IMR-90 (cell line): ENCODE measurements around the gene CCR8. TPM values are rescaled to one million over a fixed set of nuclear protein-coding genes. Genes with fewer than 3 reads are reported as not detected.

Experiments used
- ATAC-seq: fragments of 200-7000 bp; cut with Tn5 transposase; 2 replicates; pipeline ENCODE4 v1.9.1; 2020; ENCODE audit warnings: low read depth, mild to moderate bottlenecking, moderate library complexity
- Bru-seq: library from RNA; stranded (reverse); fragments of 400-500 nt; gene quantifications from one replicate; lab custom pipeline; 2021; lab: Mats Ljungman, UMichigan
- BruChase-seq, 2 experiments: library from RNA; stranded (reverse); fragments of 400-500 nt; gene quantifications; one replicate each; lab custom pipeline; 2021; lab: Mats Ljungman, UMichigan
- BruUV-seq: library from RNA; stranded (reverse); fragments of 400-500 nt; replicated peaks from 2 replicates; lab custom pipeline; 2021; lab: Mats Ljungman, UMichigan
- CTCF ChIA-PET: fragments of 300-600 bp; formaldehyde crosslinking; extraction: SDS; loops from one replicate; lab custom pipeline; 2021; ENCODE audit warnings: antibody characterized with exemption; lab: Yijun Ruan, JAX
- POLR2A ChIA-PET: fragments of 300-600 bp; sonication (Branson Sonifier 250); formaldehyde crosslinking; loops from one replicate; lab custom pipeline; 2022; ENCODE audit warnings: antibody characterized with exemption; ENCODE audit not compliant: unreplicated experiment; lab: Charles Lee
- DNase-seq: peaks from one replicate; pipeline ENCODE4 v3.0.0; 2013
- H2AFZ ChIP-seq: replicated peaks from 2 replicates; pipeline ENCODE3; 2013; ENCODE audit warnings: low read length, mild to moderate bottlenecking; ENCODE audit not compliant: poor library complexity
- H2AK5ac ChIP-seq: 2 replicates; pipeline ENCODE4 v1.6.1; 2013; ENCODE audit warnings: low read depth, low read length, inconsistent platforms
- H2AK9ac ChIP-seq: replicated peaks from 2 replicates; pipeline ENCODE3; 2013; ENCODE audit warnings: mild to moderate bottlenecking, low read depth, low read length, moderate library complexity; ENCODE audit not compliant: poor library complexity
- H2BK120ac ChIP-seq: 2 replicates; pipeline ENCODE4 v1.6.1; 2013; ENCODE audit warnings: low read depth, low read length, inconsistent platforms
- H2BK15ac ChIP-seq: 3 replicates; pipeline ENCODE4 v1.6.1; 2013; ENCODE audit warnings: low read depth, low read length, inconsistent platforms
- H2BK20ac ChIP-seq: 2 replicates; pipeline ENCODE4 v1.6.1; 2013; ENCODE audit warnings: low read depth, mild to moderate bottlenecking, inconsistent platforms, low read length, moderate library complexity
- H2BK5ac ChIP-seq: 2 replicates; pipeline ENCODE4 v1.6.1; 2013; ENCODE audit warnings: mild to moderate bottlenecking, low read depth, low read length, inconsistent platforms; ENCODE audit not compliant: poor library complexity, severe bottlenecking
- H3K14ac ChIP-seq: replicated peaks from 2 replicates; pipeline ENCODE4 v1.6.1; 2013; ENCODE audit warnings: low read depth, low read length, inconsistent platforms
- H3K18ac ChIP-seq: 2 replicates; pipeline ENCODE4 v1.6.1; 2013; ENCODE audit warnings: low read depth, low read length, control low read depth
- H3K23ac ChIP-seq: 2 replicates; pipeline ENCODE4 v1.6.1; 2013; ENCODE audit warnings: low read depth, low read length, inconsistent platforms
- H3K27ac ChIP-seq: 2 replicates; pipeline ENCODE4 v1.5.1; 2013; ENCODE audit warnings: mild to moderate bottlenecking, control low read depth, low read length; ENCODE audit not compliant: insufficient read depth
- H3K27me3 ChIP-seq: 2 replicates; pipeline ENCODE4 v1.6.1; 2013; ENCODE audit warnings: low read length; ENCODE audit not compliant: control insufficient read depth, insufficient read depth
- H3K36me3 ChIP-seq: 2 replicates; pipeline ENCODE4 v1.6.1; 2013; ENCODE audit warnings: low read length, mixed read lengths; ENCODE audit not compliant: control insufficient read depth, insufficient read depth
- H3K4ac ChIP-seq: 2 replicates; pipeline ENCODE4 v1.6.1; 2013; ENCODE audit warnings: low read depth, low read length, inconsistent platforms
- H3K4me1 ChIP-seq: 2 replicates; pipeline ENCODE4 v1.6.1; 2013; ENCODE audit warnings: low read length, mixed read lengths; ENCODE audit not compliant: control insufficient read depth, insufficient read depth
- H3K4me2 ChIP-seq: 2 replicates; pipeline ENCODE4 v1.6.1; 2013; ENCODE audit warnings: low read depth, mild to moderate bottlenecking, control low read depth, low read length, moderate library complexity
- H3K4me3 ChIP-seq: 2 replicates; pipeline ENCODE4 v1.5.1; 2013; ENCODE audit warnings: low read depth, mild to moderate bottlenecking, control low read depth, low read length, moderate library complexity; ENCODE audit not compliant: insufficient read depth
- H3K56ac ChIP-seq: 2 replicates; pipeline ENCODE4 v1.6.1; 2013; ENCODE audit warnings: low read length, inconsistent platforms; ENCODE audit not compliant: insufficient read depth; ENCODE audit errors: extremely low read depth
- H3K79me1 ChIP-seq, 2 experiments: 2 replicates each; pipeline ENCODE4 v1.6.1; 2013; ENCODE audit warnings: low read length in 2 of 2, inconsistent platforms in 1 of 2, low read depth in 1 of 2
- H3K9ac ChIP-seq: 2 replicates; pipeline ENCODE4 v1.6.1; 2013; ENCODE audit warnings: low read depth, low read length, control low read depth
- H3K9me1 ChIP-seq: 2 replicates; pipeline ENCODE4 v1.6.1; 2013; ENCODE audit warnings: low read length, inconsistent platforms; ENCODE audit not compliant: insufficient read depth
- H3K9me3 ChIP-seq: 2 replicates; pipeline ENCODE4 v1.6.1; 2013; ENCODE audit warnings: low read length; ENCODE audit not compliant: control insufficient read depth, insufficient read depth
- H4K20me1 ChIP-seq: 2 replicates; pipeline ENCODE4 v1.6.1; 2013; ENCODE audit warnings: low read length, inconsistent platforms; ENCODE audit not compliant: insufficient read depth
- H4K5ac ChIP-seq: 2 replicates; pipeline ENCODE4 v1.6.1; 2013; ENCODE audit warnings: mild to moderate bottlenecking, low read depth, low read length, control low read depth
- H4K8ac ChIP-seq, 2 experiments: 2 replicates each; pipeline ENCODE4 v1.6.1; 2013; ENCODE audit warnings: low read depth in 2 of 2, low read length in 2 of 2, control low read depth in 1 of 2, inconsistent platforms in 1 of 2
- H4K91ac ChIP-seq: 2 replicates; pipeline ENCODE4 v1.6.1; 2013; ENCODE audit warnings: low read depth, low read length, inconsistent platforms; ENCODE audit not compliant: insufficient read depth
- BHLHE40 ChIP-seq: fragments of 150-350 bp; IDR thresholded peaks from 2 replicates; pipeline ENCODE4 v1.6.1; 2016; ENCODE audit warnings: mild to moderate bottlenecking, low read depth, low read length
- CEBPB ChIP-seq: IDR thresholded peaks from 2 replicates; pipeline ENCODE4 v1.6.1; 2012; ENCODE audit warnings: low read depth, low read length, improper control_type of control experiment
- CHD1 ChIP-seq: IDR thresholded peaks from 2 replicates; pipeline ENCODE4 v1.6.1; 2012; ENCODE audit warnings: low read depth, low read length, improper control_type of control experiment
- FOS ChIP-seq: fragments of 150-350 bp; IDR thresholded peaks from 2 replicates; pipeline ENCODE4 v1.6.1; 2016; ENCODE audit warnings: low read depth, low read length
- MAFK ChIP-seq: IDR thresholded peaks from 2 replicates; pipeline ENCODE4 v1.6.1; 2012; ENCODE audit warnings: low read depth, low read length, improper control_type of control experiment
- MAZ ChIP-seq: IDR thresholded peaks from 2 replicates; pipeline ENCODE4 v1.6.1; 2012; ENCODE audit warnings: low read depth, mild to moderate bottlenecking, low read length, improper control_type of control experiment, moderate library complexity, borderline replicate concordance
- MXI1 ChIP-seq: IDR thresholded peaks from 2 replicates; pipeline ENCODE4 v1.6.1; 2012; ENCODE audit warnings: low read depth, mild to moderate bottlenecking, low read length, moderate library complexity, borderline replicate concordance
- NFE2L2 ChIP-seq: fragments of 150-350 bp; IDR thresholded peaks from 2 replicates; pipeline ENCODE4 v1.6.1; 2016; ENCODE audit warnings: low read depth, mild to moderate bottlenecking, low read length
- POLR2A ChIP-seq: IDR thresholded peaks from 2 replicates; pipeline ENCODE4 v1.6.1; 2012; ENCODE audit warnings: mild to moderate bottlenecking, low read depth, low read length
- RAD21 ChIP-seq: IDR thresholded peaks from 2 replicates; pipeline ENCODE4 v1.6.1; 2012; ENCODE audit warnings: low read length, improper control_type of control experiment
- RCOR1 ChIP-seq: IDR thresholded peaks from 2 replicates; pipeline ENCODE4 v1.6.1; 2012; ENCODE audit warnings: mild to moderate bottlenecking, low read length, improper control_type of control experiment; ENCODE audit not compliant: insufficient replicate concordance
- RFX5 ChIP-seq: IDR thresholded peaks from 2 replicates; pipeline ENCODE4 v1.8.0; 2012; ENCODE audit warnings: low read depth, mild to moderate bottlenecking, low read length, moderate library complexity
- SMC3 ChIP-seq: fragments of 150-350 bp; IDR thresholded peaks from 2 replicates; pipeline ENCODE4 v1.6.1; 2016; ENCODE audit warnings: low read depth, mild to moderate bottlenecking, antibody characterized with exemption, low read length, moderate library complexity
- WGBS, 2 experiments: methylation state at CpG; one replicate each; pipeline versions ENCODE4 v1.1.5 to v1.1.7; 2013; ENCODE audit warnings: missing lambda C conversion rate in 2 of 2; ENCODE audit not compliant: insufficient read length in 1 of 2; ENCODE audit errors: extremely low coverage in 2 of 2; 5-methylcytosine and 5-hydroxymethylcytosine counted together
- dilution Hi-C: fragments of 300-500 bp; cut with HindIII; formaldehyde crosslinking; loops from one replicate; pipeline ENCODE4 v1.14.3; 2018; ENCODE audit warnings: low sequenced_read_pairs; ENCODE audit not compliant: unreplicated experiment
- in situ Hi-C: fragments of 300-500 bp; cut with MboI; formaldehyde crosslinking; loops from 3 replicates; pipeline ENCODE4 v1.14.3; 2019; ENCODE audit warnings: low sequenced_read_pairs, inconsistent platforms, mixed read lengths
- intact Hi-C: fragments of 100-400 bp; cut with micrococcal nuclease; formaldehyde crosslinking; loops from 2 replicates; pipeline ENCODE4 v1.10.0; 2022
- long read RNA-seq: library from polyadenylated mRNA; unstranded; transcript quantifications from one replicate; pipeline ENCODE4 v2.0.0, GENCODE V29; 2021; ENCODE audit not compliant: unreplicated experiment
- polyA plus RNA-seq, 3 experiments: library from polyadenylated mRNA; depleted of rRNA; stranded (reverse); fragments of >200 nt; gene quantifications; 2 replicates each; pipeline ENCODE4 v1.2.3, GENCODE V29; 2012; ENCODE audit warnings: low replicate concordance in 1 of 3
- total RNA-seq: library from RNA; depleted of rRNA; stranded (reverse); fragments of >200 nt; gene quantifications from 2 replicates; pipeline ENCODE4 v1.2.3, GENCODE V29; 2012; rRNA removed
- TF ChIP-seq, protein P1 (sequence below): fragments of 150-350 bp; IDR thresholded peaks from 2 replicates; pipeline ENCODE4 v1.6.1; 2017; ENCODE audit warnings: mild to moderate bottlenecking, antibody characterized with exemption, low read length, low read depth
- TF ChIP-seq, protein P2 (sequence below): conservative IDR thresholded peaks from 2 replicates; pipeline ENCODE4 v1.5.1; 2012; ENCODE audit warnings: mild to moderate bottlenecking, low read depth, low read length, improper control_type of control experiment

CCR8 gene, protein sequence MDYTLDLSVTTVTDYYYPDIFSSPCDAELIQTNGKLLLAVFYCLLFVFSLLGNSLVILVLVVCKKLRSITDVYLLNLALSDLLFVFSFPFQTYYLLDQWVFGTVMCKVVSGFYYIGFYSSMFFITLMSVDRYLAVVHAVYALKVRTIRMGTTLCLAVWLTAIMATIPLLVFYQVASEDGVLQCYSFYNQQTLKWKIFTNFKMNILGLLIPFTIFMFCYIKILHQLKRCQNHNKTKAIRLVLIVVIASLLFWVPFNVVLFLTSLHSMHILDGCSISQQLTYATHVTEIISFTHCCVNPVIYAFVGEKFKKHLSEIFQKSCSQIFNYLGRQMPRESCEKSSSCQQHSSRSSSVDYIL
- total RNA-seq (not detected in 2 replicates), polyA plus RNA-seq (2012; rRNA removed) (not detected in 2 replicates), Bru-seq, nascent RNA (not detected), BruChase-seq, experiment 1, labeled RNA remaining after a 6-hour chase (not detected), BruChase-seq, experiment 2, labeled RNA remaining after a 2-hour chase (not detected)
- polyA plus RNA-seq (2012; cell fraction: cytosol; rRNA removed): not detected in 2 replicates
- not detected in 2 replicates for polyA plus RNA-seq (2012; cell fraction: nucleus; rRNA removed; ENCODE audit: low replicate concordance)
- long read RNA-seq: 0 reads

DNA sequence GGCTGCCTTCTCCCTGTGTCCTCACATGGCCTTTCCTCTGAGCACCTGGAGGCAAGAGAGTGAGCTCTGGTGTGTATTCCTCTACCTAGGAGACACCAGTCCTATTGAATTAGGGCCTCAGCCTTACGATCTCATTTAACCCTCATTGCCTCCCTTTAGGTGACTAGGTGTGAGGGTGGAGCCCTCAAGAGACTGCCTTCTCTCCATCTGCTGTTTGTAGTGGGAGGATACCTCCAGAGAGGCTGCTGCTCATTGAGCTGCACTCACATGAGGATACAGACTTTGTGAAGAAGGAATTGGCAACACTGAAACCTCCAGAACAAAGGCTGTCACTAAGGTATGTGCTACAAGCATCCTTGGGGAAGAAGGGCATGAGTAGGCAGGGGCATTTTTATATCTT, at the start of gene CCR8:
Gene CCR8 (plus strand): TSS at position 217 of the 400 bp plus-strand sequence. CDS start 2,623 bp downstream, outside the sequence.
- H4K5ac ChIP-seq: no peak within 1 kb of the TSS
- TF ChIP-seq FOS: no peak
- TF ChIP-seq, protein P1, sequence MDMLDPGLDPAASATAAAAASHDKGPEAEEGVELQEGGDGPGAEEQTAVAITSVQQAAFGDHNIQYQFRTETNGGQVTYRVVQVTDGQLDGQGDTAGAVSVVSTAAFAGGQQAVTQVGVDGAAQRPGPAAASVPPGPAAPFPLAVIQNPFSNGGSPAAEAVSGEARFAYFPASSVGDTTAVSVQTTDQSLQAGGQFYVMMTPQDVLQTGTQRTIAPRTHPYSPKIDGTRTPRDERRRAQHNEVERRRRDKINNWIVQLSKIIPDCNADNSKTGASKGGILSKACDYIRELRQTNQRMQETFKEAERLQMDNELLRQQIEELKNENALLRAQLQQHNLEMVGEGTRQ: no peak
- no peak for TF ChIP-seq MXI1
- TF ChIP-seq BHLHE40: no peak
- no peak for TF ChIP-seq RFX5
- TF ChIP-seq CEBPB: no peak
- no peak for TF ChIP-seq RAD21
- TF ChIP-seq SMC3: no peak
- TF ChIP-seq MAZ: no peak
- TF ChIP-seq MAFK: no peak
- TF ChIP-seq, protein P2, sequence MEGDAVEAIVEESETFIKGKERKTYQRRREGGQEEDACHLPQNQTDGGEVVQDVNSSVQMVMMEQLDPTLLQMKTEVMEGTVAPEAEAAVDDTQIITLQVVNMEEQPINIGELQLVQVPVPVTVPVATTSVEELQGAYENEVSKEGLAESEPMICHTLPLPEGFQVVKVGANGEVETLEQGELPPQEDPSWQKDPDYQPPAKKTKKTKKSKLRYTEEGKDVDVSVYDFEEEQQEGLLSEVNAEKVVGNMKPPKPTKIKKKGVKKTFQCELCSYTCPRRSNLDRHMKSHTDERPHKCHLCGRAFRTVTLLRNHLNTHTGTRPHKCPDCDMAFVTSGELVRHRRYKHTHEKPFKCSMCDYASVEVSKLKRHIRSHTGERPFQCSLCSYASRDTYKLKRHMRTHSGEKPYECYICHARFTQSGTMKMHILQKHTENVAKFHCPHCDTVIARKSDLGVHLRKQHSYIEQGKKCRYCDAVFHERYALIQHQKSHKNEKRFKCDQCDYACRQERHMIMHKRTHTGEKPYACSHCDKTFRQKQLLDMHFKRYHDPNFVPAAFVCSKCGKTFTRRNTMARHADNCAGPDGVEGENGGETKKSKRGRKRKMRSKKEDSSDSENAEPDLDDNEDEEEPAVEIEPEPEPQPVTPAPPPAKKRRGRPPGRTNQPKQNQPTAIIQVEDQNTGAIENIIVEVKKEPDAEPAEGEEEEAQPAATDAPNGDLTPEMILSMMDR: no peak
- TF ChIP-seq POLR2A: no peak
- no peak for TF ChIP-seq NFE2L2
- TF ChIP-seq RCOR1: no peak
- TF ChIP-seq CHD1: no peak
- no peaks in the 10 kb centered on the region for H4K20me1 ChIP-seq
- H3K4me3 ChIP-seq: no peak within 1 kb of the TSS
- H2AFZ ChIP-seq: no peak within 1 kb of the TSS
- no peak within 1 kb of the TSS for H2BK5ac ChIP-seq
- H3K4me1 ChIP-seq: no peaks in the 10 kb centered on the region
- H2BK15ac ChIP-seq: no peak within 1 kb of the TSS
- dilution Hi-C loops (no loop called here), in situ Hi-C loops (no loop called here), intact Hi-C loops (no loop called here)
- no peak within 1 kb of the TSS for H3K4me2 ChIP-seq
- no peak within 1 kb of the TSS for H3K18ac ChIP-seq
- H3K9me1 ChIP-seq: no peaks in the 10 kb centered on the region
- no peak within 1 kb of the TSS for H2AK5ac ChIP-seq
- H3K4ac ChIP-seq: no peak within 1 kb of the TSS
- CTCF ChIA-PET: interaction anchor here (0.5 kb wide), 1 partner anchor 141 kb away, joined by 3 read pairs; no protein-coding TSS in a partner anchor
- no peak within 1 kb of the TSS for H3K14ac ChIP-seq
- no peak within 1 kb of the TSS for H4K91ac ChIP-seq
- no peak within 1 kb of the TSS for H3K23ac ChIP-seq
- H3K9ac ChIP-seq: no peak within 1 kb of the TSS
- ATAC-seq (no peak), DNase-seq (no peak)
- H3K27me3 ChIP-seq: no peaks in the 10 kb centered on the region; the same call in none of the 2 replicates
- H2AK9ac ChIP-seq: no peak within 1 kb of the TSS
- no peaks in the 10 kb centered on the region for H3K79me1 ChIP-seq
- no peak within 1 kb of the TSS for H2BK20ac ChIP-seq
- no TSS peak for BruUV-seq
- H3K36me3 ChIP-seq: no peaks in the 10 kb centered on the region
- no CpG with 5 or more reads among the region's 1 CpG for WGBS, 2 experiments
- no peak within 1 kb of the TSS for H3K27ac ChIP-seq
- H4K8ac ChIP-seq: no peak within 1 kb of the TSS
- H2BK120ac ChIP-seq: no peak within 1 kb of the TSS
- H3K9me3 ChIP-seq: no peaks in the 10 kb centered on the region
- no peak within 1 kb of the TSS for H3K56ac ChIP-seq
- POLR2A ChIA-PET: no interaction called here
